GM12892 (cell line): ENCODE data around the gene ELOVL6.

Experiments used
- POLR2A ChIP-seq: IDR thresholded peaks from 2 replicates; pipeline ENCODE4 v1.6.1; 2011; ENCODE audit warnings: low read depth, low read length, control low read depth
- POLR2AphosphoS5 ChIP-seq: IDR thresholded peaks from 2 replicates; pipeline ENCODE4 v1.6.1; 2011; ENCODE audit warnings: low read depth, low read length, control low read depth
- TAF1 ChIP-seq: IDR thresholded peaks from 2 replicates; pipeline ENCODE4 v1.6.1; 2011; ENCODE audit warnings: low read depth, mild to moderate bottlenecking, control low read depth, low read length, borderline replicate concordance

DNA sequence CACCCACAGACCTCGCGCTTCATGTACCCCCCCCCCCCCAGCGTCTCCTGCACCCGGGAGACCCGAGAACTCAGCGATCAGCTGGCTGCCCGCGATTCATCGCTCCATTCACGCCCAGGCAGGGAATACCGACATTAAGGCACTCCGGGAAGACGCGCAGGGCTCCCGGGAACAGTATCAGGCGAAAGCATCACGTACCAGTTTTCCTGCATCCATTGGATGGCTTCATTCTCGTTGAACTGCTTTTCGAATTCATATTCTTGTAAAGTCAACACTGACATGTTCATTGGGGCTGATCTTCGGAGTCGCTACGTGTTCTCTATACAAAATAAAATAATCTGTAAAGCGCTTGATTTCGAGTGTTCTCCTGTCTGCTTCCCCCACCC is 373 bp downstream of the ELOVL6 start:
- TF ChIP-seq POLR2AphosphoS5 = no peak
- no peak for TF ChIP-seq POLR2A
- no peak for TF ChIP-seq TAF1
